Measurements from ENCODE around the gene SNRPB. TPM values are rescaled to one million over a fixed set of nuclear protein-coding genes. Genes with fewer than 3 reads are reported as not detected.
A peak's percentile ranks its signal among the peaks of the same experiment; 100 is the strongest.

Gene SNRPB
- total RNA-seq (2014; rRNA removed; shearing (Covaris generic); ENCODE audit: low replicate concordance), result 327 and 438 TPM in 2 replicates

DNA sequence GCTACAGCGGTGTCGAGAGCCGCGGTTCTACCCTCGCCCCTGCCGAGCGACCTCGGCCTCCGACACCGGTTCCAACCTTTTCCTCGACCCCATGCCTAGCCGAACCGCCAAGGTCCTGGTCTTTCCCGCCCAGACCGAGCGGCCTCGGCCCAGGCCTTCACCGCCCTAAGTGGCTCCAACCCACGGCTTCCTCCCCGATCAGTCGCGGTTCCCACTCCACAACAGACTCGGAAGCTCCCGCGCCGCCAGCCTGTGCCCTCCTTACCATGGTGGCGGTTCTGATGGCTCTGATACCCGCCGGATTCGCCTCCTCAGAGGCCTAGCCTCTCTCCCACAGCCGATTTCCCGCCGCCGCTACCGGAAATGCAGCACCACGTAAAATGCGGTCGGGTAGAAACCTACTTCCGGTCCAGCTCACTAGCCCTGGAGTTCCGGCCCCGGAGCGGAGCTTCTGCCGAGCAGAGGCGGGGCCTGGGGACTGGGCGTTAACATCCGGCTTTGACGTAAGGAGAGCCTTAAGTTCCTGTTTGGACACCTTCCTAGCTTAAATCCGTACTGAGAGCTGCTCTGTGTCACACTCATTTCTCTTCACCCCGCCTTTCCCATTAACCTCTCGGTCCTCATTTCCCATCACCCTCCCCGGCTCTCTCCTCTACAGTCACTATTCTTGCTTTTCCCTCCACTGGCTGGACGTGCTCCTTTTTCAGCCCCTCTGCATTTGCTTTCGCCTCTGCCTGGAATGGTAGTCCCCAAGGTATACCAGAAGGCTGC lies at the start of gene SNRPB:
Gene SNRPB (minus strand): TSS at position 367 of the 771 bp plus-strand sequence. CDS start 99 bp downstream, at position 268.
- no peaks in the 10 kb centered on the region for H3K9me2 ChIP-seq (replicated peaks; ENCODE audit: insufficient read depth, low read length)
- H3K9me3 ChIP-seq (ENCODE audit: low read length), result no peaks in the 10 kb centered on the region
- H3K27me3 ChIP-seq (ENCODE audit: low read length), result no peaks in the 10 kb centered on the region
- H3K4me2 ChIP-seq (ENCODE audit: low read depth, low read length, poor library complexity, severe bottlenecking), result peak within 1 kb of the TSS; percentile 83
- no peak within 1 kb of the TSS for H2AFZ ChIP-seq (ENCODE audit: low read length)
- peaks cover 53% of the 10 kb centered on the region for H3K79me2 ChIP-seq (ENCODE audit: low read length)
- H4K20me1 ChIP-seq (ENCODE audit: insufficient read depth, low read depth, low read length), result peaks cover 45% of the 10 kb centered on the region
- H3K4me3 ChIP-seq (ENCODE audit: low read length), result peak within 1 kb of the TSS; percentile 82
- peaks cover 40% of the 10 kb centered on the region for H3K36me3 ChIP-seq (ENCODE audit: insufficient read depth, low read length)
- H3K4me1 ChIP-seq (ENCODE audit: low read length), result peaks cover 52% of the 10 kb centered on the region
- peak within 1 kb of the TSS; percentile 96 for H3K27ac ChIP-seq (ENCODE audit: low read length)
- peak within 1 kb of the TSS; percentile 81 for H3K9ac ChIP-seq (ENCODE audit: low read length)
- peak; percentile 100 for DNase-seq

DNA sequence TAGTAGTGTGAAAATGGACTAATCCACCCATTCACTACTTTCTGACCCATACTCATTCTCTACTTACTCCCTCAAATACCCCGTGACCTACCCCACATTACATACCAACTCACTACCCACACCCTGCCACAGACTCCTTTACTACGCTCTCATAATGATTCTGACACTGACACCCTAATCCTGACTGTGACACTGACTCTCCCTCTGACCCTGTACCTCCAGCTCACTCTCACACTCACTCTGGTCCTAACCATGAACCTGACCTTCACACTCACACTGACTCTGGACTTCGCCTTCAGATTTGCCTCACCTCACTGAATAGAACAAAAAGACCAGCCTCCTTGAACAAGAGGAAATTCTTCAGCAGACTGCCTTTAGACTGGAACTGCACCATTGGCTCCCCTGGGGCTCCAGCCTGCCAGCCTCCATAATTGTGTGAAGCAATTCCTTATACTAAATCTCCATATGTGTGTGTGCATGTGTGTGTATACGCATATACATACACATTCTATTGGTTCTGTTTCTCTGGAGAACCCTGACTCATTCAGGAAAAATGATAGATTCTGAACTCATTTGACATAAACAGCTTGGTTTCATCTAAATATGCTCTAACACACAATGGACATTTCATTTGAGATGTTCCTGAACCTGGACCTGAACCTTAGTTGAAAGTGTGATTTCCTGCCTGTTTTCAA lies 48.7 kb upstream of the SNRPB start:
- H3K4me3 ChIP-seq (ENCODE audit: low read length), result no peak overlapping the region

DNA sequence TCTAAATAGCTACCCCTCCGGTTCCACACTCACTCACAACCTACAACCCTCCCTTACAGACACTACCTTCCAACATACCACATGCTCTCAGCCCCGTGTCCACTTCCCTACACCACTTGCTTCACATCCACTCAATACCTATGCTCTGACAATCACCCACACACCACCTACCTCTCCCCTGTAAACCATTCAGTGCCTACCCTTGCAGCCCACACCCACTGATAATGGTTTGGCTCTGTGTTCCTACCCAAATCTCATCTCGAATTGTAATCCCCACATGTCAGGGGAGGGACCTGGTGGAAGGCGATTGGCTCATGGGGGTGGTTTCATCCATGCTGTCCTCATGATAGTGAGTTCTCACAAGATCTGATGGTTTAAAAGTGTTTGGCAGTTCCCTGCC lies 48.0 kb upstream of the SNRPB start:
- H3K4me3 ChIP-seq (ENCODE audit: low read length), result no peak overlapping the region
- H3K9ac ChIP-seq (ENCODE audit: low read length), result no peak overlapping the region
- no peaks in the 10 kb centered on the region for H3K9me3 ChIP-seq (ENCODE audit: low read length)
- H3K79me2 ChIP-seq (ENCODE audit: low read length), result no peaks in the 10 kb centered on the region
- H2AFZ ChIP-seq (ENCODE audit: low read length), result no peak overlapping the region
- H3K9me2 ChIP-seq (replicated peaks; ENCODE audit: insufficient read depth, low read length), result no peaks in the 10 kb centered on the region
- H3K27me3 ChIP-seq (ENCODE audit: low read length), result no peaks in the 10 kb centered on the region
- H3K4me2 ChIP-seq (ENCODE audit: low read depth, low read length, poor library complexity, severe bottlenecking), result no peak overlapping the region
- H4K20me1 ChIP-seq (ENCODE audit: insufficient read depth, low read depth, low read length), result no peaks in the 10 kb centered on the region
- H3K36me3 ChIP-seq (ENCODE audit: insufficient read depth, low read length), result no peaks in the 10 kb centered on the region
- H3K27ac ChIP-seq (ENCODE audit: low read length), result no peak overlapping the region
- DNase-seq, result no peak
- H3K4me1 ChIP-seq (ENCODE audit: low read length), result no peaks in the 10 kb centered on the region

More for the DNA sequence above, 48.7 kb upstream of the SNRPB start:
- H4K20me1 ChIP-seq (ENCODE audit: insufficient read depth, low read depth, low read length), result no peaks in the 10 kb centered on the region
- no peak overlapping the region for H3K4me2 ChIP-seq (ENCODE audit: low read depth, low read length, poor library complexity, severe bottlenecking)
- no peak overlapping the region for H3K9ac ChIP-seq (ENCODE audit: low read length)
- H3K79me2 ChIP-seq (ENCODE audit: low read length), result no peaks in the 10 kb centered on the region
- H3K27me3 ChIP-seq (ENCODE audit: low read length), result no peaks in the 10 kb centered on the region
- no peaks in the 10 kb centered on the region for H3K9me3 ChIP-seq (ENCODE audit: low read length)
- H3K36me3 ChIP-seq (ENCODE audit: insufficient read depth, low read length), result no peaks in the 10 kb centered on the region
- no peak overlapping the region for H2AFZ ChIP-seq (ENCODE audit: low read length)
- no peak for DNase-seq
- no peaks in the 10 kb centered on the region for H3K4me1 ChIP-seq (ENCODE audit: low read length)
- no peak overlapping the region for H3K27ac ChIP-seq (ENCODE audit: low read length)
- H3K9me2 ChIP-seq (replicated peaks; ENCODE audit: insufficient read depth, low read length), result no peaks in the 10 kb centered on the region

DNA sequence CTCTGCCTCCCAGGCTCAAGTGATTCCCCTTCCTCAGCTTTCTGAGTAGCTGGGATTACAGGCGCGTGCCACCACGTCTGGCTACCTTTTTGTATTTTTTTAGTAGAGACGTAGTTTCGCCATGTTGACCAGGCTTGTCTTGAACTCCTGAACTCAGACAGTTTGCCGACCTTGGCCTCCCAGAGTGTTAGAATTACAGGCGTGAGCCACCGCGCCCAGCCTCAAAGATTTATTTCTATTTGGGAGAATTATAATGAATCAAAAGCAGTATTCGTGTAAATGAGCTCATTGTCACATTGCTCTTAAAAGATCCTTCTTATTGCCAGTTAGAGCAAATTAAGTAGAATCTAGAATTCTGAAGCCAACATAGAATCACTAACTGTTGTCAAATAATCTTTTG lies 47.5 kb upstream of the SNRPB start:
- DNase-seq, result no peak
- Histone ChIP-seq H3K9me2 (replicated peaks; ENCODE audit: insufficient read depth, low read length) (no peaks in the 10 kb centered on the region), H4K20me1 (ENCODE audit: insufficient read depth, low read depth, low read length) (no peaks in the 10 kb centered on the region), H3K4me1 (ENCODE audit: low read length) (no peaks in the 10 kb centered on the region), H3K27ac (ENCODE audit: low read length) (no peak overlapping the region), H3K36me3 (ENCODE audit: insufficient read depth, low read length) (no peaks in the 10 kb centered on the region), H3K4me3 (ENCODE audit: low read length) (no peak overlapping the region), H3K9me3 (ENCODE audit: low read length) (no peaks in the 10 kb centered on the region), H3K27me3 (ENCODE audit: low read length) (no peaks in the 10 kb centered on the region), H3K79me2 (ENCODE audit: low read length) (no peaks in the 10 kb centered on the region), H3K4me2 (ENCODE audit: low read depth, low read length, poor library complexity, severe bottlenecking) (no peak overlapping the region), H2AFZ (ENCODE audit: low read length) (no peak overlapping the region), H3K9ac (ENCODE audit: low read length) (no peak overlapping the region)

DNA sequence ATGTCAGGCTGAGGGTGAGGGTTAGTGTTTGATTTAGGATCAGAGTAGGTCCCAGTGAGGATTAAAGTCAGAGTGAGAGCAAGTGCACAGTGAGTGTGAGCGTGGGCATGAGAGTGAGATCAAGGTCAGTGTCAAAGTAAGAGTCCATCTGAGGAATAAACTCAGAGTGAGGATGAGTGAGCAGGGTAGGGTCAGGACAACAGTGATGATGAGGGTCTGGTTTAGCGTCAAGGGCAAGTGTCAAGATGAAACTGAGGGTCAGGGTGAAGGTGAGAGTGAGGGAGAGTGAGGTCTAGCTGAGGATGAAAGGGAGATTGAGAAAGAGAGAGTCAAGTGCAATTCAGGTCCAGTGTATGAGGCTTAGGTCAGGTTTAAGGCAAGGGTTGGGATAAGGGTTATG lies 45.8 kb upstream of the SNRPB start:
- H3K36me3 ChIP-seq (ENCODE audit: insufficient read depth, low read length), result no peaks in the 10 kb centered on the region
- no peaks in the 10 kb centered on the region for H3K79me2 ChIP-seq (ENCODE audit: low read length)
- H3K9me3 ChIP-seq (ENCODE audit: low read length), result no peaks in the 10 kb centered on the region
- H3K4me2 ChIP-seq (ENCODE audit: low read depth, low read length, poor library complexity, severe bottlenecking), result no peak overlapping the region
- no peaks in the 10 kb centered on the region for H3K27me3 ChIP-seq (ENCODE audit: low read length)
- H3K9ac ChIP-seq (ENCODE audit: low read length), result no peak overlapping the region
- H4K20me1 ChIP-seq (ENCODE audit: insufficient read depth, low read depth, low read length), result no peaks in the 10 kb centered on the region
- H3K4me3 ChIP-seq (ENCODE audit: low read length), result no peak overlapping the region
- no peak overlapping the region for H2AFZ ChIP-seq (ENCODE audit: low read length)
- no peaks in the 10 kb centered on the region for H3K9me2 ChIP-seq (replicated peaks; ENCODE audit: insufficient read depth, low read length)
- H3K4me1 ChIP-seq (ENCODE audit: low read length), result no peaks in the 10 kb centered on the region
- DNase-seq, result no peak
- H3K27ac ChIP-seq (ENCODE audit: low read length), result no peak overlapping the region

DNA sequence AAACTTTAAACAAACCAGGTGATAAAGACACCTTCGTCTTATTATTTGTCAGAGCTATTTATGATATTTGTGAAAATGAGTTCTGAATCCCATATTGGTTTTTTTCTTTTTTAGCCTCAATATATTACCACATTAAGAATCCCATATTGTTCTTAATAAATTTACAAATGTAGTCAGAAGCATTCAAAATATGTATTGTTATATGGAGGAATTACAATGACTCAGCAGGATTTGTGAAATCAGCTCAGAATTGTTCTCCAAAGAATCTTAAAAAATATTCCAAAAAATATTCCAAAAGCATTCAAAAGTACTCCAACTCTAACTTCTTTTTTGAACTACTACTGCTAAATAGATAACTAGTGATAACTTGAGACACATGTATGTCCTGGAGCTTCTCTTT lies 44.6 kb upstream of the SNRPB start:
- Histone ChIP-seq H4K20me1 (ENCODE audit: insufficient read depth, low read depth, low read length) (no peaks in the 10 kb centered on the region), H3K4me2 (ENCODE audit: low read depth, low read length, poor library complexity, severe bottlenecking) (no peak overlapping the region), H3K4me1 (ENCODE audit: low read length) (no peaks in the 10 kb centered on the region), H3K9ac (ENCODE audit: low read length) (no peak overlapping the region), H2AFZ (ENCODE audit: low read length) (no peak overlapping the region), H3K27ac (ENCODE audit: low read length) (no peak overlapping the region), H3K9me2 (replicated peaks; ENCODE audit: insufficient read depth, low read length) (no peaks in the 10 kb centered on the region), H3K36me3 (ENCODE audit: insufficient read depth, low read length) (no peaks in the 10 kb centered on the region), H3K9me3 (ENCODE audit: low read length) (no peaks in the 10 kb centered on the region), H3K27me3 (ENCODE audit: low read length) (no peaks in the 10 kb centered on the region), H3K4me3 (ENCODE audit: low read length) (no peak overlapping the region), H3K79me2 (ENCODE audit: low read length) (no peaks in the 10 kb centered on the region)
- DNase-seq, result no peak

DNA sequence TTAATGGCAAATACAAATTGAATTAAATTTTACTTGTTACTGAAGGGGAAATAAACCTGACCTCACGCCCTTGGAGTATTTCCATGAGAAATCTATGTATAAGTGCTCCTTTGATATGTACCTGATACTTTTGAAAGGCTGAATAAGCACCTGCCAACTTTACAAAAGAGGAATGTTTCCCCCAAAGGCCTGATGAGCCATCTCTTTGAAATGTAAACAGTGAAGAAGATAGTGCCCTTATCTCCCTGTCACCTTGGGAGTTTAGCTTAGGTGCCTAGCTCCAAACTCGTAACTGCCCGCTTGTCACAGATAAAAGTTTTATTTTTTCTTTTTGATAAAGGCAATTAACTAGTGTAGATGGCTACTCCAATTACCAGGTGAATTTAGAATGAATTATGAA lies 39.2 kb upstream of the SNRPB start:
- Histone ChIP-seq H3K4me1 (ENCODE audit: low read length) (peaks cover 18% of the 10 kb centered on the region), H3K4me3 (ENCODE audit: low read length) (peak overlapping the region; percentile 89), H3K36me3 (ENCODE audit: insufficient read depth, low read length) (no peaks in the 10 kb centered on the region), H3K27me3 (ENCODE audit: low read length) (no peaks in the 10 kb centered on the region), H3K79me2 (ENCODE audit: low read length) (peaks cover 22% of the 10 kb centered on the region), H2AFZ (ENCODE audit: low read length) (no peak overlapping the region), H3K9me2 (replicated peaks; ENCODE audit: insufficient read depth, low read length) (no peaks in the 10 kb centered on the region), H3K4me2 (ENCODE audit: low read depth, low read length, poor library complexity, severe bottlenecking) (peak overlapping the region; percentile 88), H3K9me3 (ENCODE audit: low read length) (no peaks in the 10 kb centered on the region), H3K27ac (ENCODE audit: low read length) (no peak overlapping the region), H3K9ac (ENCODE audit: low read length) (peak overlapping the region; percentile 84), H4K20me1 (ENCODE audit: insufficient read depth, low read depth, low read length) (no peaks in the 10 kb centered on the region)
- DNase-seq, result no peak

DNA sequence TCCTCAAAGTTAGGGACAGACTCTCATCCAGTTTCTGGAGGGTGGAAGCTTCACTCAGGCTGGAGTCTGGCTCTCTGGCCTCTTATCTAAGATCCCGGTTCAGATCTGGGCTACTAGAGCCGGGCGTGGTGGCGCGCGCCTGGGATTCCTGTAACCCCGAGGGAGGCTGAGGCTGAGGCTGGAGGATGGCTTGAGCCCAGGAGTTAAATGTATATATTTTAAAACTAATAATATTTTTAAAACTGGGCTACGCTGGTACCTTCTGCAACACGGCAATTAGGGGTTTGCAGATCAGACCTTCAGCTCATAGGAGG lies 38.8 kb upstream of the SNRPB start:
- Histone ChIP-seq H3K4me3 (ENCODE audit: low read length) (peak overlapping the region; percentile 89), H2AFZ (ENCODE audit: low read length) (peak overlapping the region; percentile 92), H4K20me1 (ENCODE audit: insufficient read depth, low read depth, low read length) (no peaks in the 10 kb centered on the region), H3K27ac (ENCODE audit: low read length) (no peak overlapping the region), H3K27me3 (ENCODE audit: low read length) (no peaks in the 10 kb centered on the region), H3K4me2 (ENCODE audit: low read depth, low read length, poor library complexity, severe bottlenecking) (peak overlapping the region; percentile 88), H3K9ac (ENCODE audit: low read length) (peak overlapping the region; percentile 84), H3K79me2 (ENCODE audit: low read length) (peaks cover 22% of the 10 kb centered on the region), H3K9me3 (ENCODE audit: low read length) (no peaks in the 10 kb centered on the region), H3K4me1 (ENCODE audit: low read length) (peaks cover 18% of the 10 kb centered on the region), H3K36me3 (ENCODE audit: insufficient read depth, low read length) (no peaks in the 10 kb centered on the region), H3K9me2 (replicated peaks; ENCODE audit: insufficient read depth, low read length) (no peaks in the 10 kb centered on the region)
- no peak for DNase-seq

All from Karpas-422 (cell line).